ENCODE data around the gene TP53I11. TPM values are rescaled to one million over a fixed set of nuclear protein-coding genes. Genes with fewer than 3 reads are reported as not detected.

The TP53I11 gene
- total and polyA plus RNA-seq, 2 of the 13 experiments (the other 11 are each of a cell fraction or from before 2014, with no cell fraction given): not detected

DNA sequence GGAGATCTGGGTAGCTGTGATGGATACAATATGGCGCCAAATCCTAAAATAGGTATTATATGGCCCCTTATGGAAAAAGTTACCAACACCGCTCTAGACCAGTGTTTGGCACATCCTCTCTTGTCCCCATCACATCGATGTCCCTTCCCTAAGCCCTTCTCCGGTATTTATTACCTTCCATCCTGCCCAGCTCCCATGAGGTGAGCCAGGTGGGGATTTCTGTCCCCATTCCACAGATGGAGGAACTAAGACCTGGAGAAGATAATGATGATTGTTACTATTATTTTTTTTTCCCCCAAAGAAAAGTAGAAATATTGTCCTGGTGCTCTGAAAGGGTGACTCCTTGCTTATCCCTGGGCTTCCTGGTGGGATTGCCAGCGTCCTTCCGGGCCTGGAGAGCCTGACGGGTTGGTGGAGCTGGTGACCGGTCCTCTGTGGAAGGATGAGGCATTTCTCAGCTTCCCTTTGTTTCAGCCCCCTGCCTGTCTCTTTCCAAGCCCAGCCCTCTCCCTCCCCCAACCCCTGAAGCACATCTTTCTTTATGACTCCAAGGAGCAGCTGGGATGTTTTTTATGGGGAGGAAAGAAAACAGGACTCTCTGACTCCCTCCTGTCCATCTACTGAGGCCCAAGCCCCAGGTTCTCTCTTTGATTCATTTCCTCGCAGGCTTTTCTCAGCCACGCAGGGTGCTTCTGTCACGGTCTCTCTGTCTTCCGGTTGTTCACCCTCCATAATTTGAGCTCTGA is 65.4 kb downstream of the TP53I11 start (continued):
- TF ChIP-seq, protein P1, sequence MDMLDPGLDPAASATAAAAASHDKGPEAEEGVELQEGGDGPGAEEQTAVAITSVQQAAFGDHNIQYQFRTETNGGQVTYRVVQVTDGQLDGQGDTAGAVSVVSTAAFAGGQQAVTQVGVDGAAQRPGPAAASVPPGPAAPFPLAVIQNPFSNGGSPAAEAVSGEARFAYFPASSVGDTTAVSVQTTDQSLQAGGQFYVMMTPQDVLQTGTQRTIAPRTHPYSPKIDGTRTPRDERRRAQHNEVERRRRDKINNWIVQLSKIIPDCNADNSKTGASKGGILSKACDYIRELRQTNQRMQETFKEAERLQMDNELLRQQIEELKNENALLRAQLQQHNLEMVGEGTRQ (IDR thresholded peaks at IDR 0.05; ENCODE audit: low read depth, low read length): no peak
- TF ChIP-seq, protein P1 (CRISPR knock-in tag; IDR thresholded peaks at IDR 0.05; ENCODE audit: borderline replicate concordance): no peak
- no peak for TF ChIP-seq KLF6 (CRISPR knock-in tag; IDR thresholded peaks at IDR 0.05)
- no peak for TF ChIP-seq POLR2G (IDR thresholded peaks at IDR 0.05; ENCODE audit: low read depth, low read length)
- no peak for TF ChIP-seq GATA4 (IDR thresholded peaks at IDR 0.05; ENCODE audit: borderline replicate concordance, low read depth)
- TF ChIP-seq SALL2 (CRISPR knock-in tag; IDR thresholded peaks at IDR 0.05): no peak
- no peak for TF ChIP-seq ZNF569 (CRISPR knock-in tag; IDR thresholded peaks at IDR 0.05; ENCODE audit: borderline replicate concordance)
- no peak for TF ChIP-seq ZNF563 (CRISPR knock-in tag; IDR thresholded peaks at IDR 0.05)
- no peak for TF ChIP-seq THYN1 (CRISPR knock-in tag; IDR thresholded peaks at IDR 0.05; ENCODE audit: borderline replicate concordance, low read depth)
- no peak for TF ChIP-seq ZZZ3 (CRISPR knock-in tag; IDR thresholded peaks at IDR 0.05; ENCODE audit: borderline replicate concordance)
- TF ChIP-seq KDM2A (CRISPR knock-in tag; IDR thresholded peaks at IDR 0.05; ENCODE audit: borderline replicate concordance, low read depth): no peak

GRCh38 chr11:44884056-44884455 is 66.6 kb downstream of the TP53I11 start:
- intact Hi-C loops (cut with micrococcal nuclease; ENCODE audit: unreplicated experiment) (no loop called here), in situ Hi-C loops (cut with HindIII; ENCODE audit: extremely low pct_ligation_motif_present, low pct_unique_long_range_greater_than_20kb) (loop anchor here (25.0 kb wide), 1 partner anchor 572 kb away; the partner anchor contains the start of gene ALX4)
- peak; percentile 28; the same call in 1 of the 2 replicates for TF ChIP-seq HNF4A (CRISPR knock-in tag; IDR thresholded peaks at IDR 0.05)
- TF ChIP-seq ZNF292 (CRISPR knock-in tag; IDR thresholded peaks at IDR 0.05; ENCODE audit: borderline replicate concordance, low read depth): no peak
- TF ChIP-seq, protein P2, sequence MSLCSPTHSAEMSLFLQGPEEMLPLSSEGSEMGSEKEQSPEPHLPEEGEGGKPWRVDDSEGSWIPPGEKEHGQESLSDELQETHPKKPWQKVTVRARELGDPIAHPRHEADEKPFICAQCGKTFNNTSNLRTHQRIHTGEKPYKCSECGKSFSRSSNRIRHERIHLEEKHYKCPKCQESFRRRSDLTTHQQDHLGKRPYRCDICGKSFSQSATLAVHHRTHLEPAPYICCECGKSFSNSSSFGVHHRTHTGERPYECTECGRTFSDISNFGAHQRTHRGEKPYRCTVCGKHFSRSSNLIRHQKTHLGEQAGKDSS (CRISPR knock-in tag; IDR thresholded peaks at IDR 0.05; ENCODE audit: borderline replicate concordance, low read depth): no peak
- TF ChIP-seq JUN (CRISPR knock-in tag; IDR thresholded peaks at IDR 0.05): no peak
- no peak for TF ChIP-seq AKAP8 (CRISPR knock-in tag; IDR thresholded peaks at IDR 0.05)
- H3K27ac ChIP-seq (ENCODE audit: extremely low read length, insufficient read depth, low read length): no peak overlapping the region
- H3K9me3 ChIP-seq (ENCODE audit: low read length): no peaks in the 10 kb centered on the region
- H3K27me3 ChIP-seq (ENCODE audit: control insufficient read depth in 1 of 2, insufficient read depth in 2 of 2, low read length in 2 of 2): peaks cover 4 to 6% of the 10 kb centered on the region in 2 experiments; a peak in 2 of 5 replicates
- no peak overlapping the region for H3K4me3 ChIP-seq (replicated peaks in 1 of 3; ENCODE audit: insufficient read depth in 1 of 3, low read depth in 2 of 3, low read length in 3 of 3)
- ChIA-PET POLR2A (no interaction called here), CTCF (ENCODE audit: low intra/inter-chr PET ratio, low total read pairs) (no interaction called here)
- no peaks in the 10 kb centered on the region for H4K20me1 ChIP-seq (ENCODE audit: insufficient read depth, low read length)
- H3K36me3 ChIP-seq (replicated peaks in 1 of 2; ENCODE audit: control insufficient read depth in 1 of 2, insufficient read depth in 2 of 2, low read length in 2 of 2): no peaks in the 10 kb centered on the region
- no peak overlapping the region for H3K9ac ChIP-seq (ENCODE audit: insufficient read depth, low read depth, low read length)
- H3K4me2 ChIP-seq (ENCODE audit: low read depth, low read length): no peak overlapping the region
- ATAC-seq: peak; percentile 38
- DNase-seq (ENCODE audit: low spot score): no peak
- FAIRE-seq: no peak
- H2AFZ ChIP-seq (ENCODE audit: low read length): no peak overlapping the region
- WGBS (ENCODE audit: low lambda C conversion rate): 48% methylated on average over 3 of the region's 6 CpGs
- BruUV-seq (replicated peaks): no TSS peak
- H3K79me2 ChIP-seq (ENCODE audit: insufficient read depth, low read length): no peaks in the 10 kb centered on the region
- H3K4me1 ChIP-seq (ENCODE audit: insufficient read depth, low read length): no peaks in the 10 kb centered on the region

Data from HepG2 (cell line).